ENCODE results near the gene WDR88.

DNA sequence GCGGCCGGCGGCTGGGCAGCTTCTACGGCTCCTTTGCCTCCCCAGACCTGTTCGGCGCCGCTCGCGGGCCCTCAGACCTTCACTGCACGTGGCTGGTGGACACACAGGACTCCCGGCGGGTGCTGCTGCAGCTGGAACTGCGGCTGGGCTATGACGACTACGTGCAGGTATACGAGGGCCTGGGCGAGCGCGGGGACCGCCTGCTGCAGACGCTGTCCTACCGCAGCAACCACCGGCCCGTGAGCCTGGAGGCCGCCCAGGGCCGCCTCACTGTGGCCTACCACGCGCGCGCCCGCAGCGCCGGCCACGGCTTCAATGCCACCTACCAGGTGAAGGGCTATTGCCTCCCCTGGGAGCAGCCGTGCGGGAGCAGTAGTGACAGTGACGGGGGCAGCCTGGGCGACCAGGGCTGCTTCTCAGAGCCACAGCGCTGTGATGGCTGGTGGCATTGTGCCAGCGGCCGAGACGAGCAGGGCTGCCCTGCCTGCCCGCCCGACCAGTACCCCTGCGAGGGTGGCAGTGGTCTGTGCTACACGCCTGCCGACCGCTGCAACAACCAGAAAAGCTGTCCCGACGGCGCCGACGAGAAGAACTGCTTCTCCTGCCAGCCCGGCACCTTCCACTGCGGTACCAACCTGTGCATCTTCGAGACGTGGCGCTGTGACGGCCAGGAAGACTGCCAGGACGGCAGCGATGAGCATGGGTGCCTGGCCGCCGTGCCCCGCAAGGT lies 73.8 kb downstream of the WDR88 start:
- TF ChIP-seq CTCF (IDR thresholded peaks at IDR 0.05) = no peak
- TF ChIP-seq POLR2A (IDR thresholded peaks at IDR 0.05) = no peak
